HG03432 (cell line): ENCODE results near the gene SFTPB.
"Not testable (repeated sequence)": the region's sequence is repeated elsewhere in the genome, so short reads cannot be mapped to it uniquely, and the experiment has no call there.

Experiments
- ATAC-seq: cut with Tn5 transposase; IDR thresholded peaks from one replicate; pipeline ENCODE4 v1.9.1; 2021; ENCODE audit warnings: mild to moderate bottlenecking, moderate library complexity; ENCODE audit not compliant: unreplicated experiment

SFTPB gene

DNA sequence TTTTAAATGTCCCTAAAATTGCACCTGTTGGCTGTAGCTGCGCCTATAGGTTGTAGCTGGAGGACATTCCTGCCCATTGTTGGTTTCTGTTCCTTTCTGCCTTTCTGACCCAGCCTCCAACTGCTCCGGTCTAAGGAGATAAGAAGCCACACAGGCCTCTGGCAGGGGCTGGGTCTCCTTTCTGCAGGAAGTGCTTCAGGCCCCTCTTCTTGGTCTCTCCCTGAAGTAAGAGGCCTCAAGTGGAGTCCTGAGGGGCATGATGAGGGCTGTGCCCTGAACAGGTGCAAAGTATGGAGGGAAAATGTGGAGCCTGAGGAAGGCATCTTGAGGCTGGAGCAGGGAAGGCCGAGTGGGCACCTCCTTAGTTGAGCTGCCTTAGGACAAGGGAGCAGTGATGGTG lies 10.4 kb upstream of the SFTPB start:
- ATAC-seq, result no peak

GRCh38 chr2:85675866-85676548 lies 8.0 kb upstream of the SFTPB start:
- ATAC-seq, result no peak

DNA sequence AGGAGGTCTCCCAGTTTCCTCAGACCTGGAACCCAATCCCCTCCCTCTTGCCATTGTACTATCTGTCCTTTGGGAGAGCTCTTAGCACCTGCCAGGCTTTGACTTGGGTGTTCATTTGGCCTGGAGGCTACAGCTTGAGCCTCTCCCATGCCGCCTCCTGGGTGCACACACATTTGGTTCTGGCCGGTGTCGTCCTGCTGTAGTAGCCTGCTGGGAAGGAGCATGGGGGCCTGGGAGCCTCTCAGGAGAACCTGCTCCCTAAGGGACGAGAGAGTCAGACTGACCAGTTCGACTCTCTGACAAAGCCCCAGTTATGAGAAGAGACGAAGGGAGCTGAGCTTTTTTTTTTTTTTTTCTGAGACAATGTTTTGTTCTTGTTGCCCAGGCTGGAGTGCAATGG lies 7.4 kb upstream of the SFTPB start:
- no peak for ATAC-seq

GRCh38 chr2:85674417-85674816 lies 6.4 kb upstream of the SFTPB start:
- ATAC-seq, result no peak

DNA sequence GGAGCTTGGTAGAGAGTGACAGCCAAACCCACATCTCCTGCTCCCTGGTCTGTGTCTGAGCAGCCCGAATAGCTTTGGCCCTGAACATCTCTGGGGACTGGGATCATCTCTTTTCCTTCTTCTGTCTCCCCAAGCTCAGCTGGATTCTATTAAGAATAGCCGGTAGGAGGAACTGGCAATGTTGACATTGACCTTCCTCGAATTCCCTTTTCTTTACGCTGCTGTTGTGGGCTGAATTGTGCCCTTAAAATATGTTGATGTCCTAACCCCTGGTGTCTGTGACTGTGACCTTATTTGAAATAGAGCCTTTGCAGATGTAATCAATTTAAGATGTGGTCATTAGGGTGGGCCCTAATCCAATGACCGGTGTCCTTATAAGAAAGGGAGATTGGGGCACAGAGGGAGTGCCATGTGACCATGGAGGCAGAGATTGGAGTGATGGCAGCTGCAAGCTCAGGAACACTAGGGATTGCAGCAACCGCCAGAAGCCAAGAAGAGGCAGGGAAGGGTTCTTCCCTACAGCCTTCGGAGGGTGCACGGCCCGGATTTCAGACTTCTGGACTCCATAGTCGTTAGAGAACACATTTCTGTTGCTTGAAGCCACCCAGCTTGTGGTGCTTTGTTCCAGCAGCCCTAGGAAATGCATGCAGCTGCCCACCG lies 5.8 kb upstream of the SFTPB start:
- ATAC-seq, result no peak

DNA sequence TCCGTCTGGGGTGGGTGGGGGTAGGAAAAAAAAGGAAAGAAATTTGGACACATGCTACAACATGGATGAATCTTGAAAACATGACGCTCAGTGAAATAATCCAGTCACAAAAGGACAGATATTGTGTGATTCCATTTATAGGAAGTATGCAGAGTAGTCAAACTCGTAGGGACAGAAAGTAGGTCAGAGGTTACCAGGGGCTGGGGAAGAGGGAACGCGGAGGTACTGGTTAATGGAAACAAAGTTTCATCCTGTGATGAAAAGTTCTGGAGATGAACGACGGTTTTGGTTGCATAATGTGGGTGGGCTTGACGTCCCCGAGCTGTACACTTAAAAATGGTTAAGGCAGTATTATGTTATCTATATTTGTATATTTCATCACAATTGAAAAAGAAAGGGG lies 4.5 kb upstream of the SFTPB start:
- ATAC-seq, result no peak

- not testable (repeated sequence) for ATAC-seq
These were observed 2.4 kb upstream of the SFTPB start for GRCh38 chr2:85670416-85670815.

DNA sequence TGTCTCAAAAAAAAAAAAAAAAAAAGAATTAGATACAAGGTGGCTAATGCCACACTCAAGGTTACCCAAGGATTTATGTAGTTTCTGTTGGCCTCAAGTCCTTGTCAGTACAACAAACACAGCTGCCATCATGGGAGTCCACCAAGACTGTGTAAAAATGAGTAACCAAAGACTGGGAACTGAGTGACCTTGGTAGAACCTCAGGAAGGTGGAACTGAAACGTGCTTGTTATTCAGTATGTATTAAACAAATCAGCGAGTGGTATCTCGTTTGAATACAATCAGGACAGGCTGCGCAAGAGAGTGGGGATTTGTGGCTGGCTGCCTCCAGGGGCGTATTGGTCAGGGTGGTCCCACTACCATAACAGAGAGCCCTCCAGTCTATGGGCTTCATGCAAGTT lies 1.6 kb upstream of the SFTPB start:
- ATAC-seq, result peak; percentile 82

DNA sequence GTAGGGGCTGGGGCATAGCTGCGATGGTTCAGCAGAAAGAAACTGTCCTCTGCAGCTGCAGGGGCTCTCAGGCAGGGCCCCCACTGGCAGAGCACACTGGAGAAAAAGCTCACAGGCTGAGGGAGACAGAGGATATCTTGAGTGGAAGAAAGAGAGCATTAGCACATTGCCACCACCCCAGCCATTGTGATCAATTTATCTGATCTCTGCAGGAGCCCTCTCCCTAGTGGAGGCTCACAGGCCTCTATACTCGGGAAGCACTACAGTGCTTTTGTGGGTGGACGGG lies 801 bp upstream of the SFTPB start:
- no peak for ATAC-seq

GRCh38 chr2:85667561-85668008 lies 414 bp downstream of the SFTPB start:
- ATAC-seq, result no peak

DNA sequence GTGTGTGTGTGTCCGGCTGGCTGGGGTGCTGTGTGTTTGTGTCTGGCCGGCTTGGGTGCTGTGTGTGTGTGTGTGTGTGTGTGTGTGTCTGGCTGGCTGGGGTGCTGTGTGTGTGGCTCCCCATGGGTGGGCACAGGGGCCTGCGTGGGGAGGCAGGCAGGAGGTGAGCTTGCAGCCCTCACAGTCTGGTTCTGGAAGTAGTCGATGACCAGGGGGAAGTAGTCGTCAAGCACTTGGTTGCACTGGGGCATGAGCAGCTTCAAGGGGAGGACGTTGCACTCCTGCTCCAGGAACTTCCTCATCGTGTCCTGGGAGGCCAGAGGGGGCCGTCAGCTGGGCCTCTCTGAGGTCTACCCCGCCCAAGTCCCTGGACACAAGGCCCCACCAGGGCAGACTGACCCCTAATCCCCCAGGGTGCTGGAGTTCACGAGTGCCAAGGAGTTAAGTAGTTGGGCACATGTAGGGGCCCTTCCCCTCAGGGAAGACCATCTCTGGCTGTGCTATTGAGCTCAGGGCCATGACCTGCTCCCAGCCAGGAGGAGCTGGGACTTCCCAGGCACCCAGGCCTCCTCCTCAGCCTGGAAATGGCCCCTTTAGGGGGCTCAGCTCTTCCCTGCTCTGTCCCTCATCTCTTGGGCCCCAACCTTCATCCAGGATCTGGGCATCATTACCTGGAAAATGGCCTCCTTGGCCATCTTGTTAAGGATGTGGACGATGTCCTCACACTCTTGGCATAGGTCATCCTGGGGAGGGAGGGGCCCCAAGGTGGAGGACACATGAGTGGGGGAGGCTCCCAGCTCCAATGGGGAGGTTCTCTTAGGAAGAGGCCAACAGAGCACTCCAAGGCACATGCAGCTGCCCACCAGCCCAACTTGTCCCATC lies 1.3 kb downstream of the SFTPB start:
- ATAC-seq, result no peak

- ATAC-seq, result no peak
These were observed 2.0 kb downstream of the SFTPB start for GRCh38 chr2:85666016-85666415.

DNA sequence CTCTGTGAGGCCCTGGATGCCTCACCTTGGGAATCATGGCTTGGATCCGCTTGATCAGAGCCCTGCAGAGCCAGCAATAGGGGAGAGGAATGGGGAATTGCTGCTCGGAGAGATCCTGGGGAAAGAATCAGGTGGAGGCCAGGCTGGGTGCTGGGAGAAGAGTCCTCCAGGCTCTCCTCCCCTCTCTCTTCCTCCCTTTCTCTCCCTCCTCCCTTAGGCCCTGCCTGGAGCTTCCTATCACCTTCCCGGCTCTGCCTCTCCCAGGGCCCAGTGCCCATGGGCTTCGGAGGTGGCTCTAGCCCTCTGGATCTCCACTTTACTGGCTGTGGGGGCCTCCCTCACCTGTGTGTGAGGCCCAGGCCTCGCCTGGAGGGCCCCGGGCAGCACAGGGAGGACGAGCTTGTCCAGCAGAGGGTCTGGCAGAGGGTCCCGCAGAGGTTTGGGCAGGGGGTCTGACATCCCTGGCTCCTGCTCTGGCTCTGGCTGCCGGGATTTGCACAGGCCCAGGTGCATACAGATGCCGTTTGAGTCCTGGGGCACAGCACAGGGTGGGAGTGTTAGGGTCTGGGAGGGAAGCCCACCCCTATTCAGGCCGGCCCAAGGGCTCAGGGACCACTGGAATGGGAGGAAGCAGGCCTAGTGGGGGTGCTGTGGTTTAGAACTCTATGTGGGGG lies 2.6 kb downstream of the SFTPB start:
- no peak for ATAC-seq

GRCh38 chr2:85663594-85664565 lies 4.1 kb downstream of the SFTPB start:
- ATAC-seq, result no peak

- ATAC-seq, result no peak
These were observed 5.0 kb downstream of the SFTPB start for GRCh38 chr2:85662899-85663593.

- ATAC-seq, result no peak
These were observed 6.7 kb downstream of the SFTPB start for GRCh38 chr2:85661139-85661858.

DNA sequence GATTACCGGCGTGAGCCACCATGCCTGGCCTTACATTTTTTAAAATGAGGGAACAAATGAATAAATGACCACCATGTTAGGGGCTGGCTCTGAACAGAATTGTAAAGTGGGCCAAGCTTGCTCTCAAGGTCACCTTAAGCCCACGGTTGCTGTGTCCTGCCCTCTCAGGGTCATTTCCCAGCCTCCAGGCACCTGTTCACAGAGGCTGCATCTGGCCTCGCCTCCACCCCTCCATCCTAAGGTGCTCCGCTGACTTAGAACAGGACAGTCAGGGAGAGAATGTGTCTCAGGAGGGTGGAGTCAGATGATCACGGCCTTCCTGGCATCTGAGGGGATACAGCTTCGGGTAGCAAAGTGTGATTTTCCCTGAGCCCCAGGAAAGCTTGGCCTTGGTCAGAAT lies 7.3 kb downstream of the SFTPB start:
- ATAC-seq, result no peak

- ATAC-seq, result not testable (repeated sequence)
These were observed 7.7 kb downstream of the SFTPB start for GRCh38 chr2:85660301-85660700.
